Ovary (tissue), 3 donors: Measurements from ENCODE around the gene SIX2.

ENCODE experiments used
- EP300 ChIP-seq: sonication (generic); formaldehyde crosslinking; IDR thresholded peaks from one replicate; pipeline ENCODE4 v1.6.1; 2017; ENCODE audit warnings: antibody characterized with exemption
- POLR2A ChIP-seq: fragments of 450-650 bp; IDR thresholded peaks from one replicate; pipeline ENCODE4 v1.6.1; 2017; ENCODE audit warnings: antibody characterized with exemption, mild to moderate bottlenecking, moderate library complexity
- TF ChIP-seq, protein P1 (sequence below), 3 donors: fragments of 450-650 bp in 2 of 3; fragments of 200-600 bp in 1 of 3; IDR thresholded peaks; one replicate each; pipeline versions ENCODE4 v1.5.1 to v1.8.0; 2016 to 2022; ENCODE audit warnings: antibody characterized with exemption in 3 of 3, mild to moderate bottlenecking in 1 of 3
- donor health status: DM: no; HTN: no; CAD: no.

DNA sequence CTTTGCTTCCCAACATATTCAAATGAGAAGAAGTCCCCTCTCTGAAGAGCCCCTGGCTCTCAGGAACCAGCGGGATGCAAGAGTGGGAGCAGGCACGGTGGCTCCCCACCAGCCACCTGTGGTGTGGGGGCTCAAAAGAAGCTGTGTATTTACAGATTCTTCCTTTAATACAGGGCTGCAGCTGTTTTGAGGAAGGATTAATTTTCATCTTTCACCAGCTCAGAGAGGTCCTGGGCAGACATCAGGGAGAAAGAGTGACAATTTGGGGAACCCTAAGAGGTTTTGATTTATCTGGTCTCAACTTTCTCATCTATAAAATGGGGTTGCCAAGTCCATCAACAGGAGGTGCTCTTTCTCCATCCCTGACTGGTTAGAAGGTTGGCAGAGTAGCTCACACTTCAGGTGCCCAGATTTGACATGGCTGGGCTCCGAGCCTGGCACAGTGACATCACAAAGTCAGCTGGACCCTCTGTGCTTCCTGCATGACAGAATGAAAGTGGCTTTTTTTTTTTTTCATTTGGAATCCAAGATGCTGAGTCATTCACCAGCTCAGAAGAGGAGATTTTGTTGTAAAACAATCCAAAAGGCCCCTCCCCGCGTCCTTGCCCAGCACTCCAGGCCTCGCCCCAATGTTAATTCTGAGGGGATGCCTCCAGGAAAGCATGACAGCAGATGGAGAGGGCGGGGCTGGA lies 15.5 kb upstream of the SIX2 start:
- TF ChIP-seq POLR2A = no peak
- TF ChIP-seq, protein P1, sequence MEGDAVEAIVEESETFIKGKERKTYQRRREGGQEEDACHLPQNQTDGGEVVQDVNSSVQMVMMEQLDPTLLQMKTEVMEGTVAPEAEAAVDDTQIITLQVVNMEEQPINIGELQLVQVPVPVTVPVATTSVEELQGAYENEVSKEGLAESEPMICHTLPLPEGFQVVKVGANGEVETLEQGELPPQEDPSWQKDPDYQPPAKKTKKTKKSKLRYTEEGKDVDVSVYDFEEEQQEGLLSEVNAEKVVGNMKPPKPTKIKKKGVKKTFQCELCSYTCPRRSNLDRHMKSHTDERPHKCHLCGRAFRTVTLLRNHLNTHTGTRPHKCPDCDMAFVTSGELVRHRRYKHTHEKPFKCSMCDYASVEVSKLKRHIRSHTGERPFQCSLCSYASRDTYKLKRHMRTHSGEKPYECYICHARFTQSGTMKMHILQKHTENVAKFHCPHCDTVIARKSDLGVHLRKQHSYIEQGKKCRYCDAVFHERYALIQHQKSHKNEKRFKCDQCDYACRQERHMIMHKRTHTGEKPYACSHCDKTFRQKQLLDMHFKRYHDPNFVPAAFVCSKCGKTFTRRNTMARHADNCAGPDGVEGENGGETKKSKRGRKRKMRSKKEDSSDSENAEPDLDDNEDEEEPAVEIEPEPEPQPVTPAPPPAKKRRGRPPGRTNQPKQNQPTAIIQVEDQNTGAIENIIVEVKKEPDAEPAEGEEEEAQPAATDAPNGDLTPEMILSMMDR (IDR thresholded peaks at IDR 0.05) = no peak
- no peak for TF ChIP-seq EP300
